AG08396 (cell line): ENCODE results near the gene KATNB1.
A peak's percentile ranks its signal among the peaks of the same experiment; 100 is the strongest.

Experiments
- DNase-seq: peaks from one replicate; pipeline ENCODE4 v3.0.0; 2012; ENCODE audit warnings: low spot score, mixed read lengths

Gene KATNB1

DNA sequence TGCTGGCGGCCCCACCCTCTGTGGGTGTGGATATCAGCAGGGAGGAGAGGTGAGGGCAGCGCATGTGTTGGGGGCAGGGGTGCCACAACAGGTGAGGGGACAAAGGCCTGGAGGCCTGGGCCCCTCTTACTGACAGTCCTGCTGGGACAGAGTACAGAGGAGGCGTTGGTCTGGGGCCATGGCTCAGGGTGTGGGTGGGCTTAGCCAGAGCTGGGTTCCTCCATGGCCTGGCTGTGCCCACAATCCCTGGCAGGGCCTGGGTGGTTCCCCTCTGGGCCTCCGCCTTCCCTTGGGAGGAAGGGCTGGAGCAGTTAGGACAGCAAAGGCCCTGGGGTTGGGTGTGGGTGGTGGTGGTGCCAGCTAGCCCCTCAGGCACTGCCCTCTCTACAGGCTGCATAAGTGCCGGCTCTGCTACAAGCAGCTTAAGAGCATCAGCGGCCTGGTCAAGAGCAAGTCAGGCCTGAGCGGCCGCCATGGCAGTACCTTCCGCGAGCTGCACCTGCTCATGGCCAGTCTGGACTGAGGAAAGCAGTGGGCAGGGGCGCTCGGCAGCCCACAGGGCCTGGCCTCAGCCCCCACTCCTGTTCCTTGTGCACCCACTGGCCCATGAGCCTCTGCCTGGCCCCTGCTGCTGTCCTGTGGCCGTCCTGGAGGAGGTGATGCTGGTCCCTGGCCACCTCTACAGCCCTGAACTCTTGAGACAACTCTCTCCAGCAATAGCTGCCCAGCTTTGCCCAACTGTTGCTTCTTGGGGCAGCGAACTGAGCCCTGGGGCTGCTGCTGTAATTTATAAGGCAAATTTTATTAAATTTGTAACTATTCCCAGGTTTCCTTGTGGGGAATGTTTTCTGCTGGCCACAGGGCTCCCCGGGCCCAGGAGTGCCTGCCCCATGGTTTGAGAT lies 21.1 kb downstream of the KATNB1 start:
- DNase-seq: no peak

DNA sequence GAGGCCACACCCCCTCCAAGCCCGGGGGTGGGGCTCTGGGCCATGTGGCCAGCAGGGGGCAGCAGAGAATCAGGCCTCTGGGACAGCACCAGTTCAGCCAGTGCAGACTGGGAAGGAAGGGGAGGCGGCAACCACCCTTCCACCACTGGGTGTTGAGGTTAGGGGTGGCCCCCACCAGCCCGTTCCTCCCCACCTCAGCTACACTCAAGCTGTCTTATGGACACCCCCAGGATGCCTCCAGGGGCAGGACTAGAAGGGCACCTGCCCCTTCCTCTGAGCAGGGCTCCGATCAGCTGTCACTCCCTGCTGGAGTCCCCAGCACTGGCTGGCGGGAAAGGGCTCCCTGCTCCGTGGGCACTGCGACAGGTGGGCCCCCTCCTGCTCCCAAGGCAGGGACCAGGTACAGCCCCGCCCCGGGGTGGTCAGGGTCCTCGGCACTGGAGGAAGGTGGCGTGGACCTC lies 21.8 kb downstream of the KATNB1 start:
- DNase-seq: peak; percentile 96

DNA sequence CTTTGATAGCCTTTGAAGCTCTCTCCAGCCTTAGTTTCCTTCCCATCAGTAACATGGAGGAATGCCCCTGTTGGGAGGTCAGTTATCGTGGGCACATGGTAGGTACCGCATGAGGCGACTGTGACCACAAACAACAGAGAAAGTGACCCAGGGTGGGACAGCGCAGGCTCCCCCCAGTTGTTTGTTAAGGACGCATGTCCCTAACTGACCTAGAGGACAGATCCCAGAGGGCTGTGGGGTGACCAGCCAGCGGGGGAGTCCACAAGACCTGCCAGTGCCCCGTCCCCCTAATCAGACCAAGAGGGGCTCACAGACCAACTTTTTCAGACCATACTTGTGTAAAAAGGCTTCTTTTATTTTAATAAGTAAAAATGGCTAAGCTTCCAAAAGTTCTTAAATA lies 22.3 kb downstream of the KATNB1 start:
- no peak for DNase-seq

DNA sequence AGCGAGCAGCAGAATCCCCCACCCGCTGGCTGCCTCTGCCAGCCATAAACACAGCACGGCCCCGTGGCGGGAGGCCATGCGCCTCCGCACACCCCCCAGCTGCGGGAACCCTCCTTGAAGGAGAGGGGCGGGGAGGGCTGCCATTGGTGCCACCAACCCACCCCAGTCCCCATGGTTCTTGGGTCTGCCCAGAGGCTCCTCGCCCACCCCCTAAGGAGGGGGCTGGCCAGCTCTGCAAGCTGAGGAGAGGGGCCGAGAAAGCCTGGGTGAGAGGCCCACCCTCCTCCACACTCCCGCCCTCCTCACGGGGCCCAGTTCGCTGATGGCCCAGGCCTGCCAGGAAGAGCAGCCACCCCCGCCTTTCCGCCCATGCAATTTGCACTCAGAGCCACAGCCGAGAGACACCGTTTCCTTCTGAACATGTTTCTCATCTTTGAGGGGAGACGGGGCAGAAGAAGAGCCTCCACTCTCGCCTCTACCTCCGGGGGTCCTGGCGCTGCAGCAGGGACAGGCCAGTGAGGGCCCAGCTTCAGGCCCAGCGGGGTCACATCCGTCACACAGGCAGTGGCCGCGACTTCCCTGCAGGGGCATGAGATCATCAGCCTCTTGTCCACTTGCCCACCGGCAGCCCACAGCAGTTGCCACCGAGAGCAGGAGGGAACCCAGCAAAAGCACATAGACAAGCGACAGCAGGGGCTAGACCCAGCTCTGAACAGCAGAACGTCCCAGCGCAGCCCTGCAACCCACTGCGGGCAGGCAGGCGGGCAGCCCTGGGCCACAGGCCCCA lies 23.0 kb downstream of the KATNB1 start:
- no peak for DNase-seq

DNA sequence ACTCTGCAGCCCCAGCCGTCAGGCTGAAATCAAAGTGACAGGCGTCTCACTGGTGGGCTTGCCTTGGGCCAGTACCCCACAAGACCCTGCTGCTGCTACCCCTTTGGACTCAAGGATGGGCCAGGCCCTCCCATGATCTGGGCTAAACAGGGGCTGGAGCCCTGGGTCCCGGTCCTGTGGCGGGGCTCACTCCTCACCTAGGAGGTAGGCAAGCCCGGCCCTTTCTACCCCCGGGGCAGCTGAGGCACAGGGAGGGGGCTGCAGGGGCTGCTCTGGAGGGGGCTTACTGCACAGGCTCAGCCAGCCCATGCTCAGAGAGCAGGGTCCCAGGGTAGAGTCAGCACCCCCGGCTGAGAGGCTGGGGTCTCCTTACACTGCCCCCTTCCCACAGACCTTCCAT lies 23.6 kb downstream of the KATNB1 start:
- DNase-seq: no peak

DNA sequence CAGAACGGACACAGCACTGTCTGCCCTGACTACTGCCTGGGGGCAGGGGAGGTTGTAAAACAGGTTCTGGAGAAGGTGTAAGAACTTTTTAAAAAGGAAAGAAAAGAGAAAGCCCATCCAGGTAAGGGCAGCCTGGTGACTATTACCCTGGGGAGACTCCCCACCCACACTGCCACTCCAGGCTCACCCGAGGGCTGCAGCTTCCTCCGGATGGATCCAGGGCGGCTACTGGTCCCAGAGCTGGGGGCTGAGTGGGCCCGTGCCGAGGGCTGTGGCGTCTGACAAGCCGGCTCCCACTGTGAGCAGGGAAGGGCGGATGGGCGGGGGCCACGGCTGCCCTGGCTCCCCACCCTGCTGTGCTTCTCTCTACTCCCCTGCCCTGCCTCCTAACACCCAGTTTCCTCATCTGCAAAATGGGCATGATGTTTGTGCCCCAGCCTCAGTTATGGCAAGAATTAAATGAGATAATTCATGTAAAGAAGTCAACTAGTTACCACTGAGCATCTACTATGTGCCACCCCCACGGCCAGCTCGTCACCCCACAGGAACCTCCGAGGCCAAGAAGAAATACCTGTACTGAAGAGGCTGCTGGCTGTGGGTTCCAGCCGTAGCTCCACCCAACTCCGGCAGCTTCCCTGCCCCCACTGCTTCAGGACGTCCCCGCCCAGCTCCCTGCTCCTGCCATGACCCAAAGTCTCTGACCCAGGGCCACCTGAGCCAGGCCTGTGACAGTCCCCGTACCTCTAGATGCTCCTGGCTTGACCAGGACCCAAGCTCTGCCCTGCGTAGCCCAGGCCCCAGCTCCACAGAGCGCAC lies 24.2 kb downstream of the KATNB1 start:
- no peak for DNase-seq

DNA sequence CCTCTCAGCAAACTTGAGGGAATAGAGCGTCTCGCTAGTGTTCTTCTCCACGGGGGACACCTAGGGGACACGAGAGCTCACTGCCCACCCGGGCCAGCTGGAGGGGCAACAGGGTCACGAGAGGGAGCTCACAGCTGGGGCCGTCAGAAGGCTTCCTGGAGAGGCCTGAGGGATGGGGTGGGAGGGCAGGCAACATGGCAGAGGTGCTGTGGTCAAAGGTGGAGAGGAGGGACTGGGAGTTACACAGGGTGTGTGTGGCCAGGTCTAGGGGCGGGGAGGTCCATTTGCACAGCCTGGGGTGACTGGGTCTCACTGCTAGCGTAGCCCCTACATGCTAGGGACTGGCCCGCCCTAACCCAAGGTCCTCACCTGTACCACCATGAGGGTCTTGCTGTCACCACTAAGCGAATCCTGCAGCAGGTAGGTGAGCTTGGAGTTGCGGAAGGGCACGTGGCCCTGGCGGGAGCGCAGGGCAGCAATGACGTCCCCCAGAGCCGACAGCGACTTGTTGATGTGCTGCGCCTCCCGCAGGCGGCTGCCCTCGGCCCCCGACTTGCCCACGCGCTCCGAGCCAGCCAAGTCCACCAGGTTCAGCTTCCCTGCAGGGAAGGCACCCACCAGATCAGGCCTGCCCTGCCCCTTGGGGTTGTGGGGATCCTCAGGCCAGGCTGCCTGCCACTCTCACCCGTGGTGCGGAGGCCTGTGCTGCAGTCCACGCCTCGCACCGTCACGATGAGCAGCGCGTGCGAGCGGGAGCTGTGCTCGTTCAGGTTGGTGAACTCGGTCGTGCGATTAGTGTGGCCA lies 25.0 kb downstream of the KATNB1 start:
- no peak for DNase-seq

DNA sequence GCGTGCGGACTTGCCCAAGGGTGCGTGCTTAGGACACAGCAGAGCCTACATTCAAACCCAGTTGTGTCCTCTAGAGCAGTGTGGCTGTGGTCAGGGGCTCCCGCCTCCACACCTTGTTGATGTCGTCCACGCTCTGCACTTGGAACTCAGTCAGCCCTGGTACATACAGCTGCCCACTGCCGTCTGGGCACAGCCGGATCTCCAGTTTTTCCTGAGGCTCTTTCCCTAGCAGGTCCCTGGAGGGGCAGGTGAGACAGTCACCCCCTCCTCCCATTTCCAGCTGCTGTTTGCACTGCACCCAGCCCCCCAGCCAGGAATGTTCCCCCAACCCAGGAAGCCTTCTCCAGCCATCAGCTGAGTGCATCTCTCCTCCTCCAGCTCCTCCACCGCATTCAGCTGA lies 25.7 kb downstream of the KATNB1 start:
- no peak for DNase-seq

DNA sequence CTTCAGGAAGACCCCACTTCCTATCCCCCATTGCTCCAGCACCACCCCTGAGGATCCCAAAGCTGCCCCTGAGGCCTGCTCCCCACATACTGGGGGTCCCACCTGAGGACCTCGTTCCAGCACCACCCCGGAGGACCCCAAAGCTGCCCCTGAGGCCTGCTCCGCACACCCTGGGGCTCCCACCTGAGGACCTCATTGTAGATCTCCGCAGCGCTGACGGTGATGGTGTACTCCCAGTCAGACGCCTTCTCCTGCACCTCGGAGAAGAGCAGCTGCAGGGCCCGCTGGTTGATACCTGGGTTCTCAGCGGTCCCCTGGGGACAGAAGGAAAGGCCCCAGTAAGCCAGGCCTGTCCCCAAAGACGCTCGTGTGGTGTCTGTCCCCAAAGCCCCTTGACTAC lies 26.4 kb downstream of the KATNB1 start:
- no peak for DNase-seq

DNA sequence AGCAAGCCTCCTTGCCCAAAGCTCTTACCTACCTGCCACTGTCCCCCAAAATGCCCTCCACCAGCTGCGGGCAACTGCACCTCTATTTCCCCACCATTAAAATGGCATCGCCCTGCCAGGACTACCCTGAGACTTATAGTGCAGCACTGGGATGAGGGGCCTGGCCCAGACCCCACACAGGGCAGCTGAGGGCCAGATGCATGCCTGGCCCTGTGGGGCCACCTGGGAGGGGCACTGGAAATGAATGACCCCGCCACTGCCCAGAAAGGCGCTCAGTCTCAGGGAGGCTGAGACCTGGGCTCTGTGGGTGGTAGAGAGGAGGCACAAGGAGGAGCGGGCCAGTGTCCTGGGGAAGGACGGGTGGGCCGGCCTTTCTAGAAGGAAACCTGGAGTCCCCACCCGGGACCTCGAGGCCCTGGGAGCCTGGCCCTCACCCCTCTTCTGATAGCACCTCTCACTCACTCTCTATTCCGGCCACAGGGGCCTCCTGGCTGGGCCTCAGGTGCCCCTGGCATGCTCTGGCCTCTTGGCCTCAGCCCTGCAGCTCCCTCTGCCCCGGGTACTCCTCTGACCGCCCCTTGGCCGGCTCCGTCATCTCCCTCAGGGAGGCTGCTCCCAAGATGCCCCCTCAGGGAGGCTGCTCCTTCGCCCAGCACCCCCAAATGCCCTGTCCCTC lies 26.9 kb downstream of the KATNB1 start:
- no peak for DNase-seq

DNA sequence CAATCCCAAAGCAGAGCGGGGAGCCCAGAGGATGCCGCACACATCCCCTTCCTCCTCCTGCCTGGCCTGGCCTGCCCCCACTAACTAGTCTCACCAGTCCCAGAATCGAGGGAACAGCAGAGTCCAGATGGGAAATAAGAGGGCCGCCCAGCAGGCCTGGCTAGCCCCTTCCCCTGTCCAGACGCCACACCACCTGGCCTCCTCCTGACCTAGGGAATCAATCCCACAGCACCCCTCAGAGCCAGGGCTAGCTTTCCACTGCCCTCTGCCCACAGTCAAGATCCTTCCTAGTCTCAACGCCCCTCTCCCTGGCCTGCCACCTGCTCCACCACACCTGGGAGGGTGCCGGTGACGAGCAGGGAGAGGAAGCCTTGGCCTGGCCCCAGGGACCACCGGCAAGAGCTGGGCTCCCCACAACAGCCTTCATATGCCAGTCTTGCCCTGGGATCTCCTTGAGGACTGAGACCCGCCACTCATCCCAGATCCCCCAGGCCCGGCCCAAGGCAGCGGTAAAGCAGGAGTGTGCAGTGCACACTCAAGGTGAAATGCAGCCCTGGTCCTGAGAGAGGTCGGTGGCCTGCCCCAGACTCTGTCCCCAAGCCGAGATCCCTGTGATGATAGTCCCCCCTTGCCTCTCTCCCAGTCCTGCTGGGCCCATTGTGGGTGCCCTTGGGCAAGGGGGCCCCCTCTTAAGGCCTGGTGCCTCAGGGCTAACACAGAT lies 27.9 kb downstream of the KATNB1 start:
- DNase-seq: no peak

DNA sequence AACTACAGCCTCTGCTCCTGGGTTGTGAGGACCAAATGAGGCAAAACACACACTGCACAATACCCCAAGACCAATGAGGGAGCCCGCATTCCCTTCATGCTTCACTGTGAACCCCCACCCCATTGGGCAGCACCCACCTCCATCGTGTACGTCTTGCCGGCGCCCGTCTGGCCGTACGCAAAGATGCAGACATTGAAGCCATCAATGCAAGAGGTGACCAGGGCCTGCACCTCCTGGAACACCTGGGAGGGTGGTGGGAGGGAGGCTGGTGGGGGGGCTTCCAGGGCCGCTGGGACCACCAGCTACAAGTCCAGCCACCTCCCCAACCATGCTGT lies 28.4 kb downstream of the KATNB1 start:
- DNase-seq: no peak

DNA sequence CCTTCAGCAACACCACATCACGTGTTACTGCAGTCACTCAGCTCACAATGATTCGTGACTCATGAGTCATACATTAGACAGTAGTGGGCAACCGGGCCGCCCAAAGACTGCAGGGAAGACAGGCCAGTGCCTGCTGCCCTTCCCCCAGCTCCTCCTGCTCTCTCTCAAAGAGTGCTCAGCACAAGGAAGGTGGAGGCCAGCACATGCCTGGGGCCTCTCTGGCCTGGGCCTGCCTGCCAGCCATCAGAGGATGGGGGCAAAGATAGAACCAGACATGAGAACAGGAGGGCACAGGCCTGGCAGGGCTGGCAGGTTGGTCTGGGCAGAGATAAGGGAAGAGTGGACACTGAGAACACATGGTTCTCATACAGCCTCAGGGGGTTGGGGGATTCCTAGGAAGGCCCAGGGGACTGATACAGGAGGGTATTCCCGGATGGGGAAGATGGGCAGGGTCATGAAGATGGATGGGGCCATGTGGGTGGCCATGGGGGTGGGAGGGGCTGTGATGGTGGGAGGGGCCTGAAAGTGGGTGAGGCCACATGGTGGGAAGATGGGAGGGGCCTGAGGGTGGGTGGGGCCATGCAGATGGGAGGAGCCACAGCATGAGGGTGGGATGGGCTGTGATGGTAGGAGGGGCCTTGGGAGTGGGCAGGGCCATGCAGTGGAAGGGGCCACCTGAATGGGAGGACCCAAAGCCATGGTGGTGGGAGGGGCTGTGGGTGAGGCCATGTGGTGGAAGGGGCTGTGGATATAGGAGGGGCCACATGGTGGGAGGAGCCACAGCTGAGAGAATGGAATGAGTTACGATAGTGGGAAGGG lies 29.0 kb downstream of the KATNB1 start:
- peak; percentile 92 for DNase-seq

DNA sequence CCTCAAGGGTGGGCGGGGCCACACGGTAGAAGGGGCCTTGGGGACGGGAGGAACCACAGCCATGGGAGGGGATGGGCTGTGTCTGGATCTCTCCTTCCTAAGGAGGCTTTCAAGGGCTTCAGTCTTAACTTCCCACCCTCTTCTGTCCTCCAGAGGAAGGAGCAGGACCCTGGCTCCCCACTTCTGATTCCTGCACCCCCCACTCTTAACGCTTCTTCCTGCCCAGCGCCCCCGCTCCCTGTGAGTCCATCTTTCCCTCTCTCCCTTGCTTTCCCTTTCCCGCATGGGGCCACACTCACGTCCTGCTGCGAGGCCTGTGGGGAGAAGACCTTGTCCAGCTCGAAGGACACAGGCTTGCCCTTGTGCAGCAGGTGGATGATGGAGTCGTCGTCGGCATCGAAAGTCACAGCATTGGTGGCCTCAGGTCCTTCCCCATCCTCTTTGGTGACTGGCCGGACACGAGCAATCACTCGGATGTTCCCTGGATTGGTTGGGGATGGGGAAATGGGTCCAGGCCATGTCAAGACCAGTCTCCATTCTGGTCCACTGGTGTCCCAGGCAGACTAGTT lies 29.7 kb downstream of the KATNB1 start:
- no peak for DNase-seq

DNA sequence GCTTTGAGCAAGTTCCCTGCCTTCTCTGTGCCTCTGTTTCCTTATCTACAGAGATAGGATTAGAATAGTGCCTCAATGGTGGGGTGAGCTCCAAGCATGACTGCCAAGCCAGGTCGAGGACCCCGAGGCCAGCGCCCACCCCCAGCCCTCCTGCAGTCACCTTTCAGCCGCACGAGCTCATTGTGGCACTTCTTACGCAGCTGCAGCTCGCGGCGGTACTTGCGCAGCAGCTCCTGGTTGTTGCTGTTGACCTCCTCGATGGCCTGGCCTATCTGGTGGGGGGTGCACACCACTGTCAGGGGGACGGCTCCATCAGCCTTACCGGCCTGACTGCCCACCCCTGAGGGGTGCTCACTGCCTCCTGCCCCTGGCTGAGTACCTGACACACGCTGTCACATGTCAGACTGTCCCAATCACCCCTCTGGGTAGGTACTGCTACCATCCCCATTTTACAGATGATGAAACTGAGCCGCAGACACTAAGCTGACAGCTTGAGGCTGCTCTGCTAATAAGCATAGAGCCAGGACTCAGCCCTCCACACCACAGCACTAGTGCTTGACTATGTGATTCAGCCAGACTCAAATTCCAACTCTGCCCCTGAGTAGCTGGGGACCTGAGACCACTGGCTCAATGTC lies 31.3 kb downstream of the KATNB1 start:
- DNase-seq: no peak

DNA sequence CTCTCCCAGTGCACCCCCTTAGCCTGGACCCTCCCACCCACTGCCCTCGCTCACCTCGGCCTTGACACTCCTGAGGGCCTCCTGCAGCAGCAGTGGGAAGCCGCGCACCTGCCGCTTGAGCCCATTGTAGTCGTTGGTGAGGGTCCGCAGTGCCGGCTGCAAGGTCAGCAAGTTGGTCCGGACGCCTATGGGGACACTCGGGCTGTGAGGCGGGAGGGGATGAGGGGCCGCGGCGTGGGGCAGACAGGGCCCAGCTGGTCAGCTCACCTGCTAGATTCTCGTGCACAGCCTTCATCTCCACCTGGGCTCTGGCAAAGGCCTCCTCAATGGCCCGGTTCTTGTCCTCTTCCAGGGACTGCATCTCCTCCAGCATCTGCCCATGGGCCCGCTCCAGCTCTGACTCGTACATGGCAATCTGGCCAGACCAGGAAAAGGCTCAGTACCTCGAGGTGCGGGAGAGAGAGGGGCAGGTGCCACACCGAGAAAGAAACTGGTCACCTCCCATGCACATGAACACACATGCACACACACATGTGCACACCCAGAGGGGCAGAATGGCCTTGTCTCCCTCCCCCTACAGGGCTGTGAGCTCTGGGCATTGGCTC lies 34.1 kb downstream of the KATNB1 start:
- no peak for DNase-seq

DNA sequence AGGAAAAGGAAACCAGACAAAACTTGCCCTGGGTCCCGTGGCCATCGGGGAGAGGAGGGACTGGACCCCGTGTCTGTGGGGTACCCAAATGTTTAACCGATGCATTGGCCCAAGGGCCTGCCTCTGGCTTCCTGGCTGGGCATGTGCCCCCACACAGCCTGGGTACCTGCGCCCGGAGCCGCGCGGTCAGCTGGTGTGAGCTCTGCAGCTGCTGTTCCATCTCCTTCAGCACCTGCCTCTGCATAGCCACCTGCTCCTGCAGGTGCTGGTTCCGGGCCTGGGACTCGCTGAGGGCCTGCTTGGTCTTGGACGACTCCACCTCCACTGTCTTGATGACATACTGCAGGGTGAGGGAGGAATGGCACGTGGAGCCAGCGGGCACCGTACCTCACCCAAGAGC lies 34.8 kb downstream of the KATNB1 start:
- DNase-seq: no peak

DNA sequence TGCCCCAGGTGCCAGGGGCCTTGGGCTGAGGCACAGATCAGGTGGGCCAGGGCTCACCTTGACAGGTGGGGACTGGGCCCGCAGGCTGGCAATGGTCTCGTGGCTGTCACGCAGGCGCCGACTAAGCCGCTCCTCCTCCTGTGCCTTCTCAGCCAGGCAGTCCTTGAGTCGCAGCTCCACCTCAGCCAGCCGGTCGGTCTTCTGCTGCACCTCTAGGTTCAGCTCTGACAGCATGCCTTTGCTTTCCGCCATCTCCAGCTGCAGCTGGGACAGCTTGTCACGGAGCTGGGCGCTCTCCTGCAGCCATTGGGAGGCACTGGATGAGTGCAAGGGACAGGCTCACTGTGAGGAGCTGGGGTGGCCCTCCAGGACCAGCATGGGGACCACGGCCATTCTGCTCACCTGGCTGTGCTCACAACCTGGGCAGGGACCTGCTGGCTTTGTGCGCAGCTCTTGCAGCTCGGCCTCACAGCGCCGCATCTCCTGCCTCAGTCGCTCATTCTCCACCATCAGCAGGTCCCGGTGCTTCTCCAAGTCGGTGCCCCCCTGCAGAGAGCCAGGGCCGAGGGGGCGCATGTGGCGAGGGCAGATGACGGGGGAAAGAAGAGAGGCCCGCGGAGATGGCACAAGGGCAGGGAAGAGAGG lies 35.7 kb downstream of the KATNB1 start:
- no peak for DNase-seq
